Astrocyte (in vitro differentiated cells and primary cell): Measurements from ENCODE around the gene ME1.

Experiments used
- EZH2 ChIP-seq: IDR thresholded peaks from 2 replicates; pipeline ENCODE4 v1.6.1; 2012; ENCODE audit warnings: mild to moderate bottlenecking, low read length, inconsistent platforms; ENCODE audit not compliant: insufficient read depth
- TF ChIP-seq, protein P1 (sequence below): IDR thresholded peaks from 2 replicates; pipeline ENCODE4 v1.5.1; 2011; ENCODE audit warnings: low read depth, mild to moderate bottlenecking, inconsistent platforms, low read length, moderate library complexity; ENCODE audit not compliant: insufficient read depth

- TF ChIP-seq, protein P1, sequence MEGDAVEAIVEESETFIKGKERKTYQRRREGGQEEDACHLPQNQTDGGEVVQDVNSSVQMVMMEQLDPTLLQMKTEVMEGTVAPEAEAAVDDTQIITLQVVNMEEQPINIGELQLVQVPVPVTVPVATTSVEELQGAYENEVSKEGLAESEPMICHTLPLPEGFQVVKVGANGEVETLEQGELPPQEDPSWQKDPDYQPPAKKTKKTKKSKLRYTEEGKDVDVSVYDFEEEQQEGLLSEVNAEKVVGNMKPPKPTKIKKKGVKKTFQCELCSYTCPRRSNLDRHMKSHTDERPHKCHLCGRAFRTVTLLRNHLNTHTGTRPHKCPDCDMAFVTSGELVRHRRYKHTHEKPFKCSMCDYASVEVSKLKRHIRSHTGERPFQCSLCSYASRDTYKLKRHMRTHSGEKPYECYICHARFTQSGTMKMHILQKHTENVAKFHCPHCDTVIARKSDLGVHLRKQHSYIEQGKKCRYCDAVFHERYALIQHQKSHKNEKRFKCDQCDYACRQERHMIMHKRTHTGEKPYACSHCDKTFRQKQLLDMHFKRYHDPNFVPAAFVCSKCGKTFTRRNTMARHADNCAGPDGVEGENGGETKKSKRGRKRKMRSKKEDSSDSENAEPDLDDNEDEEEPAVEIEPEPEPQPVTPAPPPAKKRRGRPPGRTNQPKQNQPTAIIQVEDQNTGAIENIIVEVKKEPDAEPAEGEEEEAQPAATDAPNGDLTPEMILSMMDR, result no peak
- no peak for TF ChIP-seq EZH2
Observed at GRCh38 chr6:83413068-83413467, 17.8 kb downstream of the ME1 start.
